ENCODE data around the gene NF2.

NF2 gene

DNA sequence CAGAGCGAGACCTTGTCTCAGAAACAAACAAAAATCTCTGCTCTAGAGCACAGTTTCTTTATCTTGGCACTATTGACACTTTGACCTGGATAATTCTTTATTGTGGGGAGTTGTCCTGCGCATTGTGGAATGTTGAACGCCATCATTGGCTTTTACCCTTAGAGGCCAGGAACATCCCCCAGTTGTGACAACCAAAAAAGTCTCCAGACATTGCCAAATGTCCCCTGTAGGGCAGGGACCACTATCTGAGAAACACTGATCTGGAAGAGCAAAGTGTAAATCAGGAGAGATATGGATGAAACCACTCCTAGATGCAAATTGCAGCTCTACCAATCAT is 4.8 kb upstream of the NF2 start:
- Histone ChIP-seq H3K4me3 (no peak overlapping the region), H3K27ac (no peak overlapping the region)
- no peak for DNase-seq (ENCODE audit: low spot score)
- TF ChIP-seq, protein P1, sequence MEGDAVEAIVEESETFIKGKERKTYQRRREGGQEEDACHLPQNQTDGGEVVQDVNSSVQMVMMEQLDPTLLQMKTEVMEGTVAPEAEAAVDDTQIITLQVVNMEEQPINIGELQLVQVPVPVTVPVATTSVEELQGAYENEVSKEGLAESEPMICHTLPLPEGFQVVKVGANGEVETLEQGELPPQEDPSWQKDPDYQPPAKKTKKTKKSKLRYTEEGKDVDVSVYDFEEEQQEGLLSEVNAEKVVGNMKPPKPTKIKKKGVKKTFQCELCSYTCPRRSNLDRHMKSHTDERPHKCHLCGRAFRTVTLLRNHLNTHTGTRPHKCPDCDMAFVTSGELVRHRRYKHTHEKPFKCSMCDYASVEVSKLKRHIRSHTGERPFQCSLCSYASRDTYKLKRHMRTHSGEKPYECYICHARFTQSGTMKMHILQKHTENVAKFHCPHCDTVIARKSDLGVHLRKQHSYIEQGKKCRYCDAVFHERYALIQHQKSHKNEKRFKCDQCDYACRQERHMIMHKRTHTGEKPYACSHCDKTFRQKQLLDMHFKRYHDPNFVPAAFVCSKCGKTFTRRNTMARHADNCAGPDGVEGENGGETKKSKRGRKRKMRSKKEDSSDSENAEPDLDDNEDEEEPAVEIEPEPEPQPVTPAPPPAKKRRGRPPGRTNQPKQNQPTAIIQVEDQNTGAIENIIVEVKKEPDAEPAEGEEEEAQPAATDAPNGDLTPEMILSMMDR (IDR thresholded peaks at IDR 0.05), result no peak

DNA sequence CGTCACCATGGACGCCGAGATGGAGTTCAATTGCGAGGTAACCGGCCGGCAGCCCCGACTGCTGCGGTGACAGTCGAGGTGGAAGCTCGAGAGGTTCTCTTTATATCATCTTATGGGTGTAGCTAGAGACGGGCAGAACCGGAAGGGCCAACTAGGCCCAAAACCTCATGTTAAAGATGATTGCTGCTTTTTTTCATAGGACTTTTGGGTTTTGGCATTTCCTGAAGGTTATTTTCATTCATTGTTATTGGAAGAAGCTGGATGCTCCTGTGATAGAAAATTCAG is 585 bp downstream of the NF2 start:
- no peak for DNase-seq (ENCODE audit: low spot score)
- Histone ChIP-seq H3K27ac (peak overlapping the region; percentile 91 to 92), H3K4me3 (peak overlapping the region; percentile 87)
- TF ChIP-seq, protein P1 (IDR thresholded peaks at IDR 0.05), result no peak

DNA sequence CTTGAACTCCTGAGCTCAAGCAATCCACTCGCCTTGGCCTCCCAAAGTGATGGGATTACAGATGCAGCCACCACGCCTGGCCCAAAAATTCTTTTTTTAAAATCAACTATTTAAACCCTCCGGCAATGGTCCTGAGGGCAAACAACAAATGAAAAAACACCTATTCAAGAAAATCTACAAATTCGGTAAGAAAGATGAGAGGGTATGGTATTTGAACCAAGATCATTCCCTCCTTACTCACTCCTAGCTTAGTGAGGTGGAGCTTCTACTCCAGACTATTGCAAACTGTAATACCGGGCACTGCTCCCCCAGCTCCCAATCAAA is 2.1 kb downstream of the NF2 start:
- TF ChIP-seq, protein P1 (IDR thresholded peaks at IDR 0.05), result no peak
- Histone ChIP-seq H3K4me3 (no peak overlapping the region), H3K27ac (no peak overlapping the region)
- DNase-seq (ENCODE audit: low spot score), result no peak

DNA sequence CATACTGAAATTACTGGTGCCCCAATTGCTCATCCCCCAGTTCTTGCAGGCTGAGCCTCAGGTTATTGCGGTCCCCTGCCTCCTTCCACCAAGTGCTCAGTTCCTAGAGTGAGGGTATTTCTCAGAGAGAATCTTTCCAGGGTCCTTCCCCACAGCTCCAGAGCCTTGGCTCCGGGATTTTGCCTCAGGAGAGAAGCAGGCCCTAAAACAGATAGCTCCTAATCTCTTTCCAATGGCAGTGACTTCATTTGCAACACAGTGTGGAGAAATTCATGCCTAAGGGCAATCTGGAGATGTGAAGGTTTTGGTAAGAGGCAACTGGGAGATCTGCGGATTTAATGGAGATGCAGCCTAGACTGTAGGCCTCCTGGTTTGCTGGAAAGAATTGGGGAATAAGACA is 2.9 kb downstream of the NF2 start:
- Histone ChIP-seq H3K27ac (no peak overlapping the region), H3K4me3 (no peak overlapping the region)
- TF ChIP-seq, protein P1 (IDR thresholded peaks at IDR 0.05), result no peak
- DNase-seq (ENCODE audit: low spot score), result no peak

DNA sequence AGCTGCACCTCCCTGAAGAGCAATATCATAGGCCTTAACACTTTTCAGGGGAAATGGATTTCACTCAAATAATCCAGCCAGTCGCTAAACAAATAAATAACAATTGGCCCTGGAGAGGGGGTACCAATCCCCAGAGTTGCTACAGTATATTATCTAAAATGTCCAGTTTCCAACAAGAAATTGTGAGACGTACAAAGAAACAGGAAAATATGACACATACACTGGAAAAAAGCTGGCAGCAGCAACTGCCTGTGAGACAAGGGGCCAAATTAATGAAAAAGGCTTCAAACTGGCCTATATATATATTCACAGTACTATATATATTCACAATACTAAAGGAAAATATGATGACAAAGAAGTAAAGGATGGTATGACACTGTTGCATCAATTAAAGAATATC is 4.0 kb downstream of the NF2 start:
- H3K27ac ChIP-seq, result no peak overlapping the region
- H3K4me3 ChIP-seq, result no peak overlapping the region
- DNase-seq (ENCODE audit: low spot score), result no peak
- TF ChIP-seq, protein P1 (IDR thresholded peaks at IDR 0.05), result no peak

DNA sequence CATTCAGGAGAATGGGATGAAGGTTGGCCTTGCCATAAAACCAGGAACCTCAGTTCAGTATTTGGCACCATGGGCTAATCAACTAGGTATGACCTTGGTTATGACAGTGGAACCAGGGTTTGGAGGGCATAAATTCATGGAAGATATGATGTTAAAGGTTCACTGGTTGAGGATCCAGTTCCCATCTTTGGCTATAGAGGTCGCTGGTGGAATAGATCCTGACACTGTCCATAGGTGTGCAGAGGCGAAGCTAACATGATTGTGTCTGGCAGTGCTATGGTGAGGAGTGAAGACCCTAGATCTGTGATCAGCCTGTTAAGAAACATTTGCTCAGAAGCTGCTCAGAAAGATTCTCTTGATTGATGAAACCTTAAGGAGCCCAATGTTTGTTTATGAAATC is 5.7 kb downstream of the NF2 start:
- no peak overlapping the region for H3K27ac ChIP-seq
- TF ChIP-seq, protein P1 (IDR thresholded peaks at IDR 0.05), result no peak
- DNase-seq (ENCODE audit: low spot score), result no peak
- H3K4me3 ChIP-seq, result no peak overlapping the region

DNA sequence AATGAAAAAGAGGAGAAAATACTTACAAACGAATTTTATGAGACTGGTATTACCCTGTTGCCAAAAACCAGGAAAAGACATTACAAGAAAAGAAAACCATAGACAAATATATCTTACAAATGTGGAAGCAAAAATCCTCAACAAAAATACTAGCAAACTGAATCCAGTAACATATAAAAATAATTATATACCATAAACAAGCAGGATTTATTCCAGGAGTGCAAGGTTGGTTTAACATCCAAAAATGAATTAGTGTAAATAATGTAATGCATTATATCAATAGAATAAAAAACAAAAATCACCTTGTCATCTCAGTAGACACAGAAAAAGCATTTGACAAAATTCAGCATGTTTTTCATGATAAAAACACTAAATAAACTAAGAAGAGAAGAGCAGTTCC is 7.3 kb downstream of the NF2 start:
- TF ChIP-seq, protein P1 (IDR thresholded peaks at IDR 0.05), result no peak
- DNase-seq (ENCODE audit: low spot score), result no peak
- no peak overlapping the region for H3K4me3 ChIP-seq
- H3K27ac ChIP-seq, result no peak overlapping the region
